HG02852 (cell line): ENCODE data around the gene HTRA2.

ENCODE experiments used
- ATAC-seq: cut with Tn5 transposase; IDR thresholded peaks from one replicate; pipeline ENCODE4 v1.9.1; 2021; ENCODE audit warnings: mild to moderate bottlenecking, moderate library complexity; ENCODE audit not compliant: unreplicated experiment

The HTRA2 gene

GRCh38 chr2:74515271-74515980 is 14.3 kb upstream of the HTRA2 start:
- no peak for ATAC-seq

- ATAC-seq = no peak
Observed at GRCh38 chr2:74515981-74516633, 13.6 kb upstream of the HTRA2 start.

- ATAC-seq = no peak
Observed at GRCh38 chr2:74516650-74517049, 13.1 kb upstream of the HTRA2 start.

- no peak for ATAC-seq
Observed at GRCh38 chr2:74522516-74522915, 7.2 kb upstream of the HTRA2 start.

- no peak for ATAC-seq
Observed at GRCh38 chr2:74524005-74524404, 5.7 kb upstream of the HTRA2 start.

GRCh38 chr2:74524955-74525716 is 4.6 kb upstream of the HTRA2 start:
- ATAC-seq = no peak

GRCh38 chr2:74525717-74526648 is 3.8 kb upstream of the HTRA2 start, which contains the start of gene DQX1:
Gene DQX1 (minus strand): TSS chr2:74526231. CDS start chr2:74525729, 502 bp downstream.
- no peak for ATAC-seq

GRCh38 chr2:74526649-74527230 is 3.0 kb upstream of the HTRA2 start:
- ATAC-seq = no peak

GRCh38 chr2:74527741-74528140 is 2.0 kb upstream of the HTRA2 start:
- no peak for ATAC-seq

GRCh38 chr2:74528600-74529356 is 955 bp upstream of the HTRA2 start:
- ATAC-seq = peak; percentile 5

GRCh38 chr2:74530239-74531187 is 780 bp downstream of the HTRA2 start:
- peak; percentile 34 for ATAC-seq

- no peak for ATAC-seq
Observed at GRCh38 chr2:74531666-74532065, 1.9 kb downstream of the HTRA2 start.

- ATAC-seq = no peak
Observed at GRCh38 chr2:74532222-74532621, 2.5 kb downstream of the HTRA2 start.

GRCh38 chr2:74533464-74533863 is 3.7 kb downstream of the HTRA2 start:
- ATAC-seq = no peak

- no peak for ATAC-seq
Observed at GRCh38 chr2:74534411-74534810, 4.7 kb downstream of the HTRA2 start.

GRCh38 chr2:74535440-74535965 is 5.8 kb downstream of the HTRA2 start:
- ATAC-seq = no peak

- ATAC-seq = no peak
Observed at GRCh38 chr2:74536166-74536950, 6.6 kb downstream of the HTRA2 start.
